Retinal pigment epithelial cell (primary cell): Measurements from ENCODE around the gene GPX7.

Experiments
- DNase-seq: peaks from one replicate; pipeline ENCODE4 v3.0.0-alpha.2; 2010; ENCODE audit warnings: low read depth
- H3K4me3 ChIP-seq: 2 replicates; pipeline ENCODE4 v1.5.1; 2011; ENCODE audit warnings: mild to moderate bottlenecking, low read length, control low read depth, moderate library complexity
- TF ChIP-seq, protein P1 (sequence below): conservative IDR thresholded peaks from 2 replicates; pipeline ENCODE4 v1.5.1; 2011; ENCODE audit warnings: low read depth, low read length, control low read depth, inconsistent platforms

GPX7 gene

DNA sequence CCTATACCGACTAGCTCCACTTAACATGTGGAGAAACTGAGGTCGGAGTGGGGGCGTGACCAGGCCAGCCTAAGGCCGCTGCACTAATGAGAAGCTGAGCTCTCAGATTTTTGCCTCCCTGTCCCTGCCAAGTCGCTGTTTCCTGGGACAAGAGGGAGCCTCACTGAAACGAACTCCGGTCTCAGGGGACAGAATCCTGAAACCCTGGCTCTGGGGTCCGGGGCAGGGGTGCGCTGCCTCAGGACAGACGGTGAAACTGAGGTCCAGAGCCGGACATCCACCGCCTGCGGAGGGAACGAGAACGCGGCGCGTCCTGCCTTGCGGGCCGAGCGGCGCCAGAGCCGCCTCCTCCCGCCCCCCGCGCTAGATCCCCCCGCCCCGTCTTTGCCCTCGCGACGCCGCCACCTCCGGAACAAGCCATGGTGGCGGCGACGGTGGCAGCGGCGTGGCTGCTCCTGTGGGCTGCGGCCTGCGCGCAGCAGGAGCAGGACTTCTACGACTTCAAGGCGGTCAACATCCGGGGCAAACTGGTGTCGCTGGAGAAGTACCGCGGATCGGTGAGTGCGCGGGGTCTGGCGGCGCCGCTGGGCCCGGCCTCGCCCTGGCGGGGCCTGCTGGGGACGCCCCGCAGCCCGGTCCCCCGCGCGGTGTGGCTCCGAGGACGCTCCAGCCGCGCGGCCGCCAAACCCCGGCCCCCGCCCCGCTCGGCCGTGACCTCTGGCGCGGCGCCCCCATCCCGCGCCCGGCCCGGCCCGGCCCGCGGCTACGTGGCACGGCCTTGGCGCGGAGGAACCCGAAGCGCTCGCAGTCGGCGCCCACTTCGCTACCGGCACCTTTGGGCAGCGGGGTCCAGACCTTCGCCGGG lies at the start of gene GPX7:
TSS of gene GPX7 (plus strand) at position 381 of the 865 bp plus-strand sequence. CDS start at position 420, 39 bp downstream.
- H3K4me3 ChIP-seq: peak within 1 kb of the TSS; percentile 52
- TF ChIP-seq, protein P1, sequence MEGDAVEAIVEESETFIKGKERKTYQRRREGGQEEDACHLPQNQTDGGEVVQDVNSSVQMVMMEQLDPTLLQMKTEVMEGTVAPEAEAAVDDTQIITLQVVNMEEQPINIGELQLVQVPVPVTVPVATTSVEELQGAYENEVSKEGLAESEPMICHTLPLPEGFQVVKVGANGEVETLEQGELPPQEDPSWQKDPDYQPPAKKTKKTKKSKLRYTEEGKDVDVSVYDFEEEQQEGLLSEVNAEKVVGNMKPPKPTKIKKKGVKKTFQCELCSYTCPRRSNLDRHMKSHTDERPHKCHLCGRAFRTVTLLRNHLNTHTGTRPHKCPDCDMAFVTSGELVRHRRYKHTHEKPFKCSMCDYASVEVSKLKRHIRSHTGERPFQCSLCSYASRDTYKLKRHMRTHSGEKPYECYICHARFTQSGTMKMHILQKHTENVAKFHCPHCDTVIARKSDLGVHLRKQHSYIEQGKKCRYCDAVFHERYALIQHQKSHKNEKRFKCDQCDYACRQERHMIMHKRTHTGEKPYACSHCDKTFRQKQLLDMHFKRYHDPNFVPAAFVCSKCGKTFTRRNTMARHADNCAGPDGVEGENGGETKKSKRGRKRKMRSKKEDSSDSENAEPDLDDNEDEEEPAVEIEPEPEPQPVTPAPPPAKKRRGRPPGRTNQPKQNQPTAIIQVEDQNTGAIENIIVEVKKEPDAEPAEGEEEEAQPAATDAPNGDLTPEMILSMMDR: no peak

DNA sequence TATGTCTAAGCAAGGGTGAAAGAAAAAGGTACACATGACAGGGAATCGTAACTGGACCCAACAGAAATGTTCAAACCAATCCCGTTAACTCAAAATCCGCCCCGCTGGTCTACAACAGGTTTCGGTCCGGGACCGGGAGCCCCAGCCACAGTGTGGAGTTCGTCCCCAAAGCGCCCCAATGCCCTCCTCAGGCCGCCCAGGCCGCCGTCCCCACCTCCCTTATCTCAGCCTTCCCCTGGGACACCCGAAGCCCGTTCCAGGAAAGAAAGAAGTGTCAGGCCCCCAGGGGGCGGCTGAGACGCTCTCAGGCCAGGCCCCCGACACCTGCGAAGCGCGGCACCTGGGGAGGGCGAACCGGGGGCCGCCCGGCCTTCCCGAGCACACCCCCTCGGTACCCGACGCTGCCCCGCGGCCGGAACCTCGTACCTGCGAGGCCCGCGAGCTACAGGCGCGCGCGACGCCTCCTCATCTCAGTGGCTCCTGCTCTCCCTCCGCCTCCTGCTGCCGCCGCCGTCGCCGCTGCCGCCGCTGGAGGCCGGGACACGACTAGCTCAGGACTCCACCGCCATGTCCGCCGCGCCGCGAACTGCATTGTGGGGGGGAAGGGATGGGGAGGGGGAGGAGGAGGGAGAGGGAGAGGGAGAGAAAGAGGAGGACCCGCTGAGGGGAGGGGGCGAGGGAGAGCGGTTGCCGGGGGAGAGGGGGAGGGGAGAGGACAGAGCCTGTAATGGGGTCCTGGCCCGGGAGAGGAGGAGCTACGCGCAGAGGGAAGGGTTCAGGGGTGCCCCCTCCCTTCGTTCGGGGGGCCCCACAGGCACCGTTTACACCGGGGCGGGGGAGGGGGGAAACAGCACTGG lies 49.4 kb upstream of the GPX7 start, which contains the start of gene TUT4:
TSS of gene TUT4 (minus strand) at position 588 of the 857 bp plus-strand sequence. CDS start 26,812 bp downstream, outside the sequence.
- TF ChIP-seq, protein P1: peak; percentile 24
- DNase-seq: peak; percentile 45
- H3K4me3 ChIP-seq: peak within 1 kb of the TSS; percentile 74

More for the DNA sequence above, at the start of gene GPX7:
- DNase-seq: no peak

DNA sequence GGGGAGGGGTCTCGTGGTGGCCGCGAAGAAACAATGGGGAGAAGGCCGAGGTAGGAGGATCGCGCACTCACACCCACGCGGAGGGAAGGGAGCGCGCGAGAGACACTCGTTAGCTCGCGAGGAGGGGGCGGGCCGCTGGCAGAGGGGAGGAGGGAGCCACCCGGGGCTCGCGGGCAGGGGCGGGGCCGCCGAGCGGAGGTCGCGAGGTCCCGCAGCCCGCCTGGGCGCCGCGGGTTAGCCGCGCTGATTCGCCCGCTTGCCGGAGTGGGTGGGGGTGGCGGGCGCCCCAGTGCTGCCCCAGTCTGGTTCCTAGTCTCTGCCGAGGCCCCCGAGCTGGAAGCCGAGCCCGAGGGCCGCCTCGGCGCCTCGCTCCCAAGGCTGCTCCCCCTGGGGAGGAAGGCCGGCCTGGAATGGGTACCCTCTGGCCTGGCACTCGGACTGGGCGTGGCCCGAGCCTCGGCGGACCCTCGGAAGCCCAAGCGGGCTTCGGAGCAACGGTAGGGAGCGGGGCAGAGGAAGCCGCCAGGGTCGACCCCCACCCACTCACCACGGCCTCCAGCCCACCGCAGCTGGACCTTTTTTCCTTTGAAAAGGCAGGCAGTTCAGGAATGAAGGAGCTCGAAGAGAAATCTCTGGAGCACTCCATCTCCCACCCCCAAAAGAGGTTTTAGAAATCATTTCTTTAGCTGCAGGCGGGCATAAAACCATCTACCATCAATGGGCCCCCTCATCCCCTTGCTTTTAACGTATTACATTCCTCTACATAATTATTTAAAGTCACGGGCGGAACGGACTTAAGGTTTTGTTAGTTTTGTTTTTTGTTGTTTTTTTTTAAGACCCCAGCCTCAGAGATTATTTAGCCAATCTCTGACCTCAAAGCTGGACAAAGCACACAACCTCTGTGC lies 48.6 kb upstream of the GPX7 start:
- TF ChIP-seq, protein P1: peak; percentile 10
- DNase-seq: peak; percentile 44
- peak overlapping the region; percentile 74 for H3K4me3 ChIP-seq

DNA sequence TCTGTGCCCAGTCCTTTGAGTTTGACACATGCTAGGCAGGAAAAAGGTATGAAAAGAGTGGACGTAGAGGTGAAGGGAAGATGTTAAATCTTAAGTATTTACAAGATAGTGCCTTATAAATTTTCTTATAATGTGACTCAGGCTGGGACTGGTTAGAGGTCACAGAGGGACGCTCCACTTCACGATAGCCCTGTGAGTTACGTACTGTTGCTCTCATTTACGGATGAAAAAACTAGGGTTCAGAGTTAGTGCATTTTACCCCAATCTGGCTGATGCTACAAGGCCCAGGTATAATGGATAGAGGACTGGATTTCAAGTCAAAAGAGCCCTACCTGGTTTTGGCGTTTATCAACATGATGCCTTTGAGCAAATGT lies 47.9 kb upstream of the GPX7 start:
- TF ChIP-seq, protein P1: no peak
- no peak for DNase-seq
- peak overlapping the region; percentile 74 for H3K4me3 ChIP-seq

DNA sequence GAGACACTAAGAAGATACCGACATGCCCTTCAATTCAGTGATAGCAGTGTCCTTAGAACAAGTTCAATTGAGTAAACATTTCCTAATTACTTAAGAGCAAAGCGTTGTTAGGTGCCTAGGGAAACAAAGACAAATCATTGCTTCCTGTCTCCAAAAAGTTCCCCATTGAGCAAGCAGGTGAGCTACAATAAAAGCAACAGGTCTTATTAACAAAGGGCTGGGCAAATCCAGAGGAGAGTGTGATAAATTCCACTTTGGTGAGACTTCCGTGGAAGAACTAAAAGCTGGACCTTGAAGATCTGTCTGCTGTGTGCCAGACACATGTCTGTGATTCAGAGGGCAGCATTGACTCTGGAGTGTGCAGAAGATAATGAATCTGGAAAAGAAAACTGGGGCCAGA lies 47.4 kb upstream of the GPX7 start:
- TF ChIP-seq, protein P1: no peak
- H3K4me3 ChIP-seq: no peak overlapping the region
- no peak for DNase-seq

DNA sequence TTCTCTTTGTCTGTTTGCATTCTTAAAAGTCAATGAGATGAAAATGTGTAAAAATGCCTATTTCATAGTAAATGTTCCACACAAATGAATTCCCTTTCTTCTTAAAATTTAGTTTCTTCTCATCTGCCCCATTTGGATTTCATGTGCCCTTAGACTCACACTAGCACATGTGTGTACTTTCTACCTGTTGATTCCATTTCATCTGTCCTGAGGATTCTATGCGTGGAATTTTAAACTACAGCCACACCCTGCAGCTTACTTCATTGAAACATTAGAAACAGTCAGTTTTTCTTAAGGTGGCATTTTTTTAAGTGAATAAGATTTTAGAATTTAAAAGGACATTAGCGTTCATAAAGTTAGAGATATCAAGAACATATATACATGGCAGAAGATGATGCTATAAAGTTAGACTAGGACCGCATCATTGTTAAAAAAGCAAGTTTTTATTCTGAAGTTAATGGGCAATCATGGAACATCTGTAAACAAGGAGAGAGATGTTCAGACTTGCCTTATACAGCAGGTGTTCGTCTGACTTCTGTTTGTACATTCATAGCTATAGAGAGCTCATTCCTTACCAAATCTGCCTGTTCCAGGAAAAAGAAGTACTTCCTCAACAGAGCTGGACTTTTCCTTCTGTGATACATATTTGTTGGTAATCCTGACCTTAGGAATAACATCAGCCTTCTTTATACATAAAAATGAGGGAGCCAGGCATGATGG lies 45.4 kb upstream of the GPX7 start:
- H3K4me3 ChIP-seq: no peak overlapping the region
- TF ChIP-seq, protein P1: no peak
- no peak for DNase-seq
